KOPT-K1 (cell line): Measurements from ENCODE around the gene NHLH1.

Experiments
- H3K27ac ChIP-seq: fragments of 200-600 bp; sonication (generic); 2 replicates; pipeline ENCODE4 v1.5.1; 2016; ENCODE audit warnings: antibody characterized with exemption, mild to moderate bottlenecking, low read depth, low read length; ENCODE audit not compliant: poor library complexity, severe bottlenecking
- H3K36me3 ChIP-seq: fragments of 200-600 bp; sonication (generic); 2 replicates; pipeline ENCODE4 v1.5.1; 2017; ENCODE audit warnings: antibody characterized with exemption, mild to moderate bottlenecking, low read length, moderate library complexity; ENCODE audit not compliant: insufficient read depth
- H3K9me3 ChIP-seq: fragments of 200-600 bp; sonication (generic); 2 replicates; pipeline ENCODE4 v1.5.1; 2017; ENCODE audit warnings: antibody characterized with exemption, low read length, mild to moderate bottlenecking; ENCODE audit not compliant: insufficient read depth, poor library complexity, severe bottlenecking

The NHLH1 gene

DNA sequence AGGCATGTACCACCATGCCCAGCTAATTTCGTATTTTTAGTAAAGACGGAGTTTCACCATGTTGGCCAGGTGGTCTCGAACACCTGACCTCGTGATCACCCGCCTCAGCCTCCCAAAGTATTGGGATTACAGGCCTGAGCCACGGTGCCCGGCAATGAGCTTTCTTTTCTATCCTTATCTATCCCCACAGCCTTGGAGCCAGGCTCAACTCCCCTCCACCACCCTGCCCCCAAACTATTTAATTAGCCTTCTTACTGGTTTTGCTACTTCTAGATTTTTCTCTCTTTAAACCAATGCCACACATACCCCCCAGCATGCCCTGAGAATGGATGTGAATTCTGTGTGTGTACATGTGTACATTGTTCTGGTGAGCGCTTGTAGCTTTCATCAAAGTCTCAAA, 27.8 kb downstream of the NHLH1 start:
- no peaks in the 10 kb centered on the region for H3K9me3 ChIP-seq
- no peaks in the 10 kb centered on the region for H3K36me3 ChIP-seq
- no peak overlapping the region for H3K27ac ChIP-seq

GRCh38 chr1:160397651-160398050, 30.8 kb downstream of the NHLH1 start:
- H3K9me3 ChIP-seq, result no peaks in the 10 kb centered on the region
- H3K27ac ChIP-seq, result no peak overlapping the region
- H3K36me3 ChIP-seq, result no peaks in the 10 kb centered on the region

GRCh38 chr1:160398823-160399222, 32.0 kb downstream of the NHLH1 start:
- Histone ChIP-seq H3K27ac (no peak overlapping the region), H3K9me3 (no peaks in the 10 kb centered on the region), H3K36me3 (no peaks in the 10 kb centered on the region)

- no peaks in the 10 kb centered on the region for H3K36me3 ChIP-seq
- no peaks in the 10 kb centered on the region for H3K9me3 ChIP-seq
- H3K27ac ChIP-seq, result peak overlapping the region; percentile 40
Observed at GRCh38 chr1:160399544-160400222, 32.8 kb downstream of the NHLH1 start.

GRCh38 chr1:160400223-160400645, 33.4 kb downstream of the NHLH1 start, which contains the start of gene VANGL2:
VANGL2 (plus strand) TSS chr1:160400564; CDS start chr1:160415838, 15,274 bp downstream.
- Histone ChIP-seq H3K9me3 (no peaks in the 10 kb centered on the region), H3K36me3 (no peaks in the 10 kb centered on the region), H3K27ac (peak within 1 kb of the TSS; percentile 47)

DNA sequence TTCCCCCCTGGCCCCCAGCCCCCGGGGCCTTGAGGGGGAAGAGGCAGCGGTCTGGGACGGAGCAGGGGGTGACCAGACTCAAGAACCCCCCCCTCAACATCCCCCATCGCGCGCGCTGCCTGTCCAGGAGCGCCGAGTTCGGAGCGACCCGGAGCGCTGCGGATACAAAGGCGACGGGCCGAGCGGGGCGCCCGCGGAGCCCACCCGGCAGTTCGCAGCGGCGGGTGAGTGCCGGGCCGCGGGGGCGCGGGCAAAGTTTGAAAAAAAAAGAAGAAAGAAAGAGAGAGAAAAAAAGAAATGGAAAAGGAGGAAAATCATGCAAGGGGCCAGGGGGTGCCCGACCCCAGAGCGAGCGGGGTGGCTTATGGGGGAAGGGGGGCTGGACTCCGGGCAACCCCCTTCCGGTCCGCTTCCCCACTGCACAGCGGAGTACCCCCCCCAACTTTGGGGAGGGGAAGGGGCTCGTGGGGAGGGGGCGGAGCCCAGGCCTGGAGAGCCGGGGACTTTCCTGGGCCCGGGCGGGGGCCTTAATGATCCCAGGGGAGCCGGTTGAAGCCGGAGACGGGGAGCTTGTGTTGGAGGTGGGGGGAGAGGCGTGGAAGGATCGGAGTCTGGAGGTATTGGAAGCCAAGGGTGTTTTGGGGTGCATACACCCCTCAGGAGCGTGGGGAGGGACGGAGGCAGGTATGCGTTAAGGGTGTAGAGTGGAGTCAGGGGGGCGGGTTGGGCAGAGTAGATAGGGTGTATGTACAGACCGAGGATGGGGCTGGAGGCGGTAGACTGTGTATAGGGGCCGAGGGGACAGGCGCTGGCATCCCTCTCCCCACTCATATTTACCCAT, 34.0 kb downstream of the NHLH1 start:
- no peaks in the 10 kb centered on the region for H3K36me3 ChIP-seq
- H3K27ac ChIP-seq, result peak overlapping the region; percentile 47
- H3K9me3 ChIP-seq, result no peaks in the 10 kb centered on the region

DNA sequence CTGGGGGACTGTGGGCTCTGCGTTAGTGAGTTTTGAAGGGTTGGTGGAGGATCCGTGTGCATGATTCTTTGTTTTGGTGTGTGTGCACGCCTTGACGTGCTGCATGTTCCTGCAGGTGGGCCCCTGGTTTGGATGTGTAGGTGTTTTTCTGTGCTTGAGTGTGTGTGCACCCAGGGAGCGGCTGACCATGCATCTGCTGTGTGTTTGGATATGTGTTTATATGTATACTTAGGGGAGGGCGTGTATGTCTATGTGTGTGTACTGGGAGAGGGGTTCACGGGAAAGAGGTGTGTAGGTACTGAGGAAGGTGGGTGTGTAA, 34.6 kb downstream of the NHLH1 start:
- H3K36me3 ChIP-seq, result no peaks in the 10 kb centered on the region
- no peaks in the 10 kb centered on the region for H3K9me3 ChIP-seq
- H3K27ac ChIP-seq, result no peak overlapping the region

DNA sequence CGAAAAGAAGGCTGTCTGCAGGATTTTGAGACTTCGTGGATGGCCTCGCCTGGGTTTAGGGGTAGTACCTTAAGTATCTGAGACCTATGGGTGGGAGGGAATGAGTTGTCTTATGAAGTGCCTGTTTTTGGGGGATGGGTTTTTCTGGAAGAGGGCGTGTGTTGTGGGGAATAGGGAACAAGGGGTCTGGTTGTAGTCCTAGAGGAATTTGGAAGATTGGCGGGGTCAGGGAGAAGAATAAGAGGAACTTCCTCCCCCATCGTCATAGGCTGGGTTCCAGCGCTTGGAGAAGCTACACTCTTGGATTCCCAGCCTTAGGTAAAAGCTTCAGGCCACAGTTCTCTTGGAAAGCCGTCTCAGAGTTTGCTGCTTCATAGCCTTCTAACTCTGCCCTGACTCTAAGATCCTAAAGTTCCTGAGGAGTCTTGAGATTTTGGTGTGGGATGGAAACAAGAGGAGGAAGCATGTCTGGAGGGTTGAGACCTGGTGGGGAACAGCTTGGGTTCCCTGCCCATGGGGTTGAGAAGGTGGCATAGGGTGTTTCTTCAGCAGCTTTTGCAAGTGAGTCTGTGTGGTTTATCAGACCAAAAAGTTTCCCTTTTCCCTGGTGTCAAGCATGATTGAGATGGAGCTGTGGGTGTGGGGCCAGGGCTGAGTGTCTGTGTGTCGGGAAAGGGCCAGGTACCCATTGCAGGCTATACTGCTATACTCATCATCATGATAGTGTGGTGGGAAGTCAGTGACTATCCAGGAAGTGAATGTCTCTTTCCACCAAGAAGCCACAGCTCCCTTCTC, 35.3 kb downstream of the NHLH1 start:
- Histone ChIP-seq H3K27ac (no peak overlapping the region), H3K9me3 (no peaks in the 10 kb centered on the region), H3K36me3 (no peaks in the 10 kb centered on the region)

DNA sequence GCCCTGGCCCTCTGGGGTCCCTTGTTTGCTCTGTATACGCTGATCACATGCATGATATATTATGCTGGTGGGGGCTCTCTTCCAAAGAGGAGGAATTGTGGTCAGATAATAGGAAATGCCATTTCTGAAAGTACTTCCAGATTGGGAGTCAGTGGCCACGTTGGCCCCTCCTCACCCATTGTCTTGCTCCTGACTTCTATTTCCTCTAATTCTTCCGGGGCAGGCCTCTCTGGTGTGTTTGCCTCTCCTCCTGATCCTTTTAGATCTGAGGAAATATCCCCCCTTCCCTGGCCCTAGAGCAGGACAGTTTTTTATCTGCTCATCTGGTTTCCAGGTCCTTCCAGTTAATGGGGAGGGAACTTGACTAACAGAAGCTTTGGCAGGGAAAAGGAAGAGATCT, 36.4 kb downstream of the NHLH1 start:
- H3K9me3 ChIP-seq, result no peaks in the 10 kb centered on the region
- no peaks in the 10 kb centered on the region for H3K36me3 ChIP-seq
- H3K27ac ChIP-seq, result no peak overlapping the region

DNA sequence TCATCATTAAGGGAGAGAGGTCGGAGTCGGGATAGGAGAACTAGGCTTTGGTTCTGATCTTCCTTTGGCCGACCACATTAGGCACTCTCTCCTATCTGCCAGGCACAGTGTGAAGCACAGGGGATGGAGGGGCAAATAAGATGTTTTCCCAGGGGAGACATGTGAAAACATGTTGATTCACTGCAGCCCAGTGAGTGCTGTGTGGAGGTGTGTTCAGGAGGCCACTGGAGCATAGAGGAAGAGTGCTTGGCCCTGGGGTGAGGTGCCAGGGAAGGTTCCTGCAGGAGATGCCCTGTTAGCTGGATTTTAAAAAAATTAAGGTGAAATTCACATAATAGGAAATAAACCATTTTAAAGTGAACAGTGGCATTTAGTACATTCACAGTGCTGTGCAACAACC, 37.2 kb downstream of the NHLH1 start:
- Histone ChIP-seq H3K9me3 (no peaks in the 10 kb centered on the region), H3K27ac (no peak overlapping the region), H3K36me3 (no peaks in the 10 kb centered on the region)

DNA sequence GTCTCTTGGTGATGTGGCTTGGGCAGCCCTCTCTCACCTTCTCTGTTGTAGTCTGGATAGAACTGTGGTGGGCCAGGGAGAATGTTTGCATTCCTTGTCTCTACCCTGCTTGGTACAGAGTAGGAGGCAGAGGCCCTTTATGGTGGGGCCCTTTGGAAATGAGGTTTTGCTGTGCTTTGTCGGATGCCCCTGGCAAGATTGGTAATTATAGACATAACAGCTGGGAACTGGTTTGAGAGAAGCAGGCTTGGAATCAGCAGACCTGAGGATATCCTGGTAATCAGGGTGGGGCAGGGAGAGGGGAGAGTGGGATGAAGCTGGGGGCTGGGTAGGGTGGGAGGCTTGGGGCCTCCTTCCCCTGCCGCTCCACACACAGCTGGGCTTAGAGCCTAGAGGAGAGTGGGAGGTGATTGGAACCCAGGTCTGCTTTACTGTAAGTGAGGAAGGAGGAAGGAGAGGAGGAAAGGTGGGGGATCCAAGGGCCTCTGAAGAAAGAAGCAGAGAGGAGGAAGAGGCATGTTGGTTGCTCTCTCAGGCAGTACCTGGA, 38.5 kb downstream of the NHLH1 start:
- H3K27ac ChIP-seq, result no peak overlapping the region
- H3K36me3 ChIP-seq, result no peaks in the 10 kb centered on the region
- no peaks in the 10 kb centered on the region for H3K9me3 ChIP-seq

- H3K27ac ChIP-seq, result no peak overlapping the region
- H3K9me3 ChIP-seq, result no peaks in the 10 kb centered on the region
- no peaks in the 10 kb centered on the region for H3K36me3 ChIP-seq
Observed at GRCh38 chr1:160406131-160406968, 39.5 kb downstream of the NHLH1 start.

- Histone ChIP-seq H3K27ac (no peak overlapping the region), H3K9me3 (no peaks in the 10 kb centered on the region), H3K36me3 (no peaks in the 10 kb centered on the region)
Observed at GRCh38 chr1:160407839-160408801, 41.2 kb downstream of the NHLH1 start.
